Liver (tissue), 9 donors: ENCODE results near the gene SYCE3. TPM values are rescaled to one million over a fixed set of nuclear protein-coding genes. Genes with fewer than 3 reads are reported as not detected.

Experiments used
- DNase-seq: peaks from one replicate; pipeline ENCODE4 v3.0.0-alpha.2; 2017; ENCODE audit warnings: low spot score
- H3K27ac ChIP-seq, 2 donors: one replicate each; pipeline ENCODE4 v1.7.0; 2013; ENCODE audit warnings: inconsistent platforms in 2 of 2, low read length in 2 of 2, control low read depth in 1 of 2, low read depth in 1 of 2, mild to moderate bottlenecking in 1 of 2
- H3K27me3 ChIP-seq, 4 donors: one replicate each; pipeline versions ENCODE4 v1.6.1 to v1.7.0; 2013; ENCODE audit warnings: low read length in 3 of 4, inconsistent platforms in 1 of 4, mild to moderate bottlenecking in 1 of 4, moderate library complexity in 1 of 4; ENCODE audit not compliant: control insufficient read depth in 4 of 4, insufficient read depth in 4 of 4
- H3K36me3 ChIP-seq, 4 donors: one replicate each; pipeline versions ENCODE4 v1.6.1 to v1.7.0; 2013; ENCODE audit warnings: low read length in 3 of 4, mild to moderate bottlenecking in 3 of 4, low read depth in 1 of 4, moderate library complexity in 1 of 4; ENCODE audit not compliant: control insufficient read depth in 4 of 4, insufficient read depth in 3 of 4
- H3K4me1 ChIP-seq, 4 donors: one replicate each; pipeline versions ENCODE4 v1.6.1 to v1.7.0; 2013; ENCODE audit warnings: low read length in 3 of 4, mild to moderate bottlenecking in 3 of 4, moderate library complexity in 1 of 4; ENCODE audit not compliant: control insufficient read depth in 4 of 4, insufficient read depth in 4 of 4
- H3K4me3 ChIP-seq, 3 donors: one replicate each; pipeline versions ENCODE4 v1.6.1 to v1.7.0; 2013; ENCODE audit warnings: low read length in 3 of 3, control low read depth in 1 of 3, low read depth in 1 of 3, mild to moderate bottlenecking in 1 of 3
- H3K9ac ChIP-seq, 2 donors: one replicate each; pipeline ENCODE4 v1.7.0; 2013; ENCODE audit warnings: low read length in 2 of 2, mild to moderate bottlenecking in 2 of 2, moderate library complexity in 2 of 2, control low read depth in 1 of 2, low read depth in 1 of 2
- H3K9me3 ChIP-seq, 4 donors: one replicate each; pipeline versions ENCODE4 v1.6.1 to v1.7.0; 2013; ENCODE audit warnings: low read length in 3 of 4; ENCODE audit not compliant: control insufficient read depth in 4 of 4
- FOXA1 ChIP-seq: IDR thresholded peaks from 2 replicates; pipeline ENCODE4 v1.6.1; 2016; ENCODE audit warnings: antibody characterized with exemption
- GABPA ChIP-seq, 2 donors: IDR thresholded peaks in 1 of 2; conservative IDR thresholded peaks in 1 of 2; 2 replicates each; pipeline ENCODE4 v1.6.1; 2016; ENCODE audit warnings: antibody characterized with exemption in 2 of 2, mild to moderate bottlenecking in 1 of 2, moderate library complexity in 1 of 2
- HNF4A ChIP-seq, 2 donors: conservative IDR thresholded peaks; 2 replicates each; pipeline ENCODE4 v1.6.1; 2016; ENCODE audit warnings: antibody characterized with exemption in 2 of 2, mild to moderate bottlenecking in 2 of 2
- HNF4G ChIP-seq: IDR thresholded peaks from 2 replicates; pipeline ENCODE4 v1.6.1; 2016; ENCODE audit warnings: antibody characterized with exemption
- NR2F2 ChIP-seq: IDR thresholded peaks from 2 replicates; pipeline ENCODE4 v1.6.1; 2016; ENCODE audit warnings: antibody characterized with exemption
- RAD21 ChIP-seq, 2 donors: IDR thresholded peaks; 2 replicates each; pipeline ENCODE4 v1.6.1; 2016; ENCODE audit warnings: antibody characterized with exemption in 2 of 2, mild to moderate bottlenecking in 2 of 2
- RXRA ChIP-seq, 2 donors: IDR thresholded peaks; 2 replicates each; pipeline ENCODE4 v1.6.1; 2017 to 2018; ENCODE audit warnings: antibody characterized with exemption in 2 of 2, mild to moderate bottlenecking in 1 of 2
- SP1 ChIP-seq: IDR thresholded peaks from 2 replicates; pipeline ENCODE4 v1.6.1; 2018; ENCODE audit warnings: antibody characterized with exemption, mild to moderate bottlenecking
- YY1 ChIP-seq: IDR thresholded peaks from 2 replicates; pipeline ENCODE4 v1.6.1; 2016; ENCODE audit warnings: antibody characterized with exemption, mild to moderate bottlenecking
- ZBTB33 ChIP-seq: IDR thresholded peaks from 2 replicates; pipeline ENCODE4 v1.6.1; 2016; ENCODE audit warnings: antibody characterized with exemption
- WGBS: extraction: QIAGEN DNeasy Blood & Tissue Kit; methylation state at CpG from one replicate; pipeline ENCODE4 v1.1.7; 2013; 5-methylcytosine and 5-hydroxymethylcytosine counted together
- polyA plus RNA-seq, 2 donors: library from polyadenylated mRNA; stranded (reverse) in 1 of 2; unstranded in 1 of 2; fragments of 200-250 nt in 1 of 2; fragments of >200 nt in 1 of 2; fragmentation: Nextera tagmentation in 1 of 2; extraction: Ambion mirVana in 1 of 2; gene quantifications; one replicate each; pipeline versions ENCODE4 v1.2.1 to v1.2.3, GENCODE V29; 2013 to 2015
- total RNA-seq, 2 donors: library from RNA; depleted of rRNA; stranded (reverse); fragments of >200 nt; gene quantifications; one replicate each; pipeline ENCODE4 v1.2.3, GENCODE V29; 2014
- TF ChIP-seq, protein P1 (sequence below): fragments of 150-350 bp; IDR thresholded peaks from 2 replicates; pipeline ENCODE4 v1.5.1; 2017; ENCODE audit warnings: improper control_type of control experiment, low read depth, low read length; ENCODE audit not compliant: missing input control
- donor health status: healthy.
- donor health status: healthy.
- donor health status: healthy.
- donor health status: healthy.
- donor health status: healthy.

SYCE3 gene
- total and polyA plus RNA-seq, 4 donors, result 0.45 to 2.2 TPM; not detected in 2

GRCh38 chr22:50545522-50546325 lies 17.0 kb downstream of the SYCE3 start, which contains the start of gene KLHDC7B:
Gene KLHDC7B (plus strand): TSS chr22:50545899. CDS start chr22:50546244, 345 bp downstream.
- Histone ChIP-seq H3K36me3 (no peaks in the 10 kb centered on the region), H3K4me1 (peaks cover 0 to 13% (median 9%) of the 10 kb centered on the region in 4 donors), H3K4me3 (no peak within 1 kb of the TSS), H3K27me3 (no peaks in the 10 kb centered on the region), H3K9me3 (no peaks in the 10 kb centered on the region), H3K9ac (no peak within 1 kb of the TSS), H3K27ac (peak within 1 kb of the TSS in 1 of 2 donors; percentile 65)
- DNase-seq, result no peak
- TF ChIP-seq YY1 (no peak), NR2F2 (no peak), GABPA (IDR thresholded peaks at IDR 0.05 in 1 of 2, conservative IDR thresholded peaks at IDR 0.05 in 1 of 2) (no peak), HNF4G (no peak), ZBTB33 (no peak), RXRA (IDR thresholded peaks at IDR 0.05) (no peak), RAD21 (IDR thresholded peaks at IDR 0.05) (no peak)
- TF ChIP-seq, protein P1, sequence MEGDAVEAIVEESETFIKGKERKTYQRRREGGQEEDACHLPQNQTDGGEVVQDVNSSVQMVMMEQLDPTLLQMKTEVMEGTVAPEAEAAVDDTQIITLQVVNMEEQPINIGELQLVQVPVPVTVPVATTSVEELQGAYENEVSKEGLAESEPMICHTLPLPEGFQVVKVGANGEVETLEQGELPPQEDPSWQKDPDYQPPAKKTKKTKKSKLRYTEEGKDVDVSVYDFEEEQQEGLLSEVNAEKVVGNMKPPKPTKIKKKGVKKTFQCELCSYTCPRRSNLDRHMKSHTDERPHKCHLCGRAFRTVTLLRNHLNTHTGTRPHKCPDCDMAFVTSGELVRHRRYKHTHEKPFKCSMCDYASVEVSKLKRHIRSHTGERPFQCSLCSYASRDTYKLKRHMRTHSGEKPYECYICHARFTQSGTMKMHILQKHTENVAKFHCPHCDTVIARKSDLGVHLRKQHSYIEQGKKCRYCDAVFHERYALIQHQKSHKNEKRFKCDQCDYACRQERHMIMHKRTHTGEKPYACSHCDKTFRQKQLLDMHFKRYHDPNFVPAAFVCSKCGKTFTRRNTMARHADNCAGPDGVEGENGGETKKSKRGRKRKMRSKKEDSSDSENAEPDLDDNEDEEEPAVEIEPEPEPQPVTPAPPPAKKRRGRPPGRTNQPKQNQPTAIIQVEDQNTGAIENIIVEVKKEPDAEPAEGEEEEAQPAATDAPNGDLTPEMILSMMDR, result no peak
- 82% methylated on average over 10 of the region's 10 CpGs for WGBS

DNA sequence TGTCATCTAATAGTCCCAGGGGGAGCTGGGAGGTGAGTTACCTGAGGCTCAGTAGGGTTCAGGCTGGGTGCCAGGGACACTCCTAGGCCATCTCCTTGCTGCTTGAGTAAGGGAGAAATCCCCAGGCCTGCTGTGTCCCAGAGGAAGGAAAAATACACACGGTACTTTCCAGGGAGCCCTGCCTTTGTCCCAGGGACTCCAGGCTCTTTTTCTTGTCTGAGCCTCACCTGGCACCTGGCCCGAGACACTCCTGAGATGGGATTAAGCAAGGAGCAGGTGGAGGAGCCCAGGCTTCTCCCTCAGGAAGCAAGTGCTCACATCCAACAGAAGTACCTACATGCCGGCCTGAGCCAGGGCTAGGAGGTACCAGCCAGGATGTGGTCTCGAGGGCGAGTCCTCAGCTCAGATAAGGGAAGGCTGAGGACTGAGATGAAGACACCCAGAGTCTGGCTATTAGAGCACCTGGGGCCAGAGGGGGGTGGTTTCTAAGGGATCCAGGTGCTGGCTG lies 17.9 kb downstream of the SYCE3 start:
- Histone ChIP-seq H3K9ac (no peak overlapping the region), H3K36me3 (no peaks in the 10 kb centered on the region), H3K27ac (peak overlapping the region; percentile 65 to 71), H3K9me3 (no peaks in the 10 kb centered on the region), H3K4me1 (peaks cover 0 to 17% (median 9%) of the 10 kb centered on the region in 4 donors), H3K27me3 (no peaks in the 10 kb centered on the region), H3K4me3 (no peak overlapping the region)
- DNase-seq, result no peak
- TF ChIP-seq NR2F2 (no peak), SP1 (no peak), YY1 (no peak), FOXA1 (no peak), HNF4G (no peak), HNF4A (conservative IDR thresholded peaks at IDR 0.05) (no peak)
- TF ChIP-seq, protein P1, result no peak
- 79% methylated on average over 5 of the region's 5 CpGs for WGBS
